Hepatocyte (in vitro differentiated cells): ENCODE data around the gene EFHD2.

ENCODE experiments used
- CTCF ChIP-seq: fragments of 200-600 bp; sonication (generic); IDR thresholded peaks from 2 replicates; pipeline ENCODE4 v1.5.1; 2016; ENCODE audit warnings: antibody characterized with exemption, mild to moderate bottlenecking; ENCODE audit not compliant: poor library complexity
- EZH2phosphoT487 ChIP-seq: fragments of 200-600 bp; sonication (generic); IDR thresholded peaks from one replicate; pipeline ENCODE4 v1.6.1; 2018; ENCODE audit warnings: antibody characterized with exemption, mild to moderate bottlenecking, low read depth, moderate library complexity; ENCODE audit not compliant: unreplicated experiment, severe bottlenecking

DNA sequence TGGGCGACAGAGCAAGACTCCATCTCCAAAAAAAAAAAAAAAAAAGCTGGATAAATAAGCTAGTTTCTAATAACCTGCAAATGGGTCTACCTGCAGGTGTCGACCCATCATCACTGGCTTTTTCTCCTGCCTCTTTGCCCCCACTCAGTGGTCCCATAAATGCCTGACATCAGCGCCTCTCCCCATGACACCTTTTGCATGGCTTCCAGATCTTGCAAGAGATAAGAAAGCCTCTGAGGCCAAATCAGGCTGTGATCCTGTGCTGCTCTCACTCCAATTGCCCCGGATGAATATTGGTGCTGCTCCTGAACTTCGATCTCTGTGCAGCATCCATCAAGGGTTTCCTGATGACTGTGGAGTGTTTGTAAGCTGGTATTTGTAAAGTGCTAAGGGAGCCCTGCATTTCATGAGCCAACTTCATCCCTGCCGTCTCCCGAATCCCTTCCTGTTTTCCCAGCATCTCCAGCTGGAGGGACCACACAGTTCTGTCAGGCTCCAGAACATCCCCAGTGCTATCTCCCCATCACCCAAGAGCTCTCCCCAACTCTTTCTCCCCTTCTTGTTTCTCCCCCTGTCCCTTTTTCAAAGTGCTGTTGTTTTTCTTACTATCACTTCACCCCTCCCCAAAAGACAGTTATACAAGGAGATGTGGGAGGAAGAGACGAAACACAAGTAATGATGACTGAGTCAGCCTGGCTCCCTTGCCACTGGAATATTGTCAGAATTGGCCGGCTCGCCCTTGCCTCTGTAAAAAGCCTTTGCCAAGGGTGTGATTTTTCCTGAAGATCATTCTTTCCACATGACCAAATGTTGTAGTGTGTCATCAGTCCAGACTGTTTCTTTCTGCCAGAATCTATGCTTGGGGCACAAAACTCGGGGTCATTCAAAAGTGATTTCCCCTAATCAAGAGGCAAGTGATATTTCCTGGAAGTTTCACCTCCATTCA, 2.8 kb upstream of the EFHD2 start:
- no peak for TF ChIP-seq CTCF
- TF ChIP-seq EZH2phosphoT487 = no peak
